ENCODE data around the gene CREG1.

DNA sequence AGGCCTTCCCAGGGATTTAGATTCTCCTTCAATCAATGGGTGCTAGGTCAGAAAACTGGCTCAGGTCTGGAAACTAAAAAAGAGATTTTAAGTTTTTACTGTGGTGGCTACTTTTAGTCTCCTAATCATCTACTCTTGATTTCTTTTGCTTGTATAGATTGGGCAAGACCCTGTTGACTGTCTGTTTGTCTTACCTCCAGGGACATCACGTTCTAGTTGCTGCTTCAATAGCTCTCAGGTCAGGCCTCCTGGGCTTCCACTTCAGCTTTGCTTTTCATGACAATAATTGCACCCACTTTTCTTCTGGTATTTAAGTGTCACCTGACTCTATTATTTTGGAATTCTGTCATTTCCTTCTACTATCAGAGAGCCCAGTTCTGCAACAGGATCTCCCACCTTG, 28.5 kb upstream of the CREG1 start:
- TF ChIP-seq, protein P1, sequence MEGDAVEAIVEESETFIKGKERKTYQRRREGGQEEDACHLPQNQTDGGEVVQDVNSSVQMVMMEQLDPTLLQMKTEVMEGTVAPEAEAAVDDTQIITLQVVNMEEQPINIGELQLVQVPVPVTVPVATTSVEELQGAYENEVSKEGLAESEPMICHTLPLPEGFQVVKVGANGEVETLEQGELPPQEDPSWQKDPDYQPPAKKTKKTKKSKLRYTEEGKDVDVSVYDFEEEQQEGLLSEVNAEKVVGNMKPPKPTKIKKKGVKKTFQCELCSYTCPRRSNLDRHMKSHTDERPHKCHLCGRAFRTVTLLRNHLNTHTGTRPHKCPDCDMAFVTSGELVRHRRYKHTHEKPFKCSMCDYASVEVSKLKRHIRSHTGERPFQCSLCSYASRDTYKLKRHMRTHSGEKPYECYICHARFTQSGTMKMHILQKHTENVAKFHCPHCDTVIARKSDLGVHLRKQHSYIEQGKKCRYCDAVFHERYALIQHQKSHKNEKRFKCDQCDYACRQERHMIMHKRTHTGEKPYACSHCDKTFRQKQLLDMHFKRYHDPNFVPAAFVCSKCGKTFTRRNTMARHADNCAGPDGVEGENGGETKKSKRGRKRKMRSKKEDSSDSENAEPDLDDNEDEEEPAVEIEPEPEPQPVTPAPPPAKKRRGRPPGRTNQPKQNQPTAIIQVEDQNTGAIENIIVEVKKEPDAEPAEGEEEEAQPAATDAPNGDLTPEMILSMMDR (IDR thresholded peaks at IDR 0.05; ENCODE audit: low read depth, low read length, poor library complexity, severe bottlenecking): no peak
- no peak for TF ChIP-seq EZH2phosphoT487 (IDR thresholded peaks at IDR 0.05; ENCODE audit: borderline replicate concordance, low read length)
